ENCODE results near the gene GADD45GIP1.

Gene GADD45GIP1

GRCh38 chr19:12913851-12914690, 43.0 kb downstream of the GADD45GIP1 start:
- in situ Hi-C loops (cut with MboI; ENCODE audit: low sequenced_read_pairs) = no loop called here

GRCh38 chr19:12913011-12913561, 43.9 kb downstream of the GADD45GIP1 start:
- in situ Hi-C loops (cut with MboI; ENCODE audit: low sequenced_read_pairs) = no loop called here

- in situ Hi-C loops (cut with MboI; ENCODE audit: low sequenced_read_pairs) = no loop called here
Measured at GRCh38 chr19:12912571-12912970, 44.5 kb downstream of the GADD45GIP1 start.

GRCh38 chr19:12907166-12907565, 49.9 kb downstream of the GADD45GIP1 start:
- in situ Hi-C loops (cut with MboI; ENCODE audit: low sequenced_read_pairs) = no loop called here
